ENCODE measurements around the gene CSNK2A2. TPM values are rescaled to one million over a fixed set of nuclear protein-coding genes. Genes with fewer than 3 reads are reported as not detected.

The CSNK2A2 gene
- polyA plus RNA-seq, 1 donor from 2014 or later: 36.7 TPM

DNA sequence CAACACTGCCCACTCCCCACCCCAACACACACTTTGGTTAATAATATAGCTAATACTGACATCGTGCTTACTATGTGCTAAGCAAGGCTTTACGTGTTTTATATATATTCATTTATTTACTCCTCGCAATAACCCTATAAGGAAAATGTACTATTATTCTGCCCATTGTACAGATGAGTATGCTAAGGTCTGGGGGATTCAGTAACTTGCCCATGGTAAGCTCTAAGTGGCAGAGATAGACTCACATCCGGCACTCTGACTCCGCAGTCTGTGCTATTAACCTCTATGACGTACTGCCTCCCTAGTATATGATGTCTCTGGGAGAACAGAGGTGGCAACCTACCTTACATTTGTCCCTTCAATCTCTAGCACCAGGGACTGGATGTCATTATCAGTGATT is 81.4 kb downstream of the CSNK2A2 start:
- H3F3A ChIP-seq (ENCODE audit: insufficient read depth, low read length, poor library complexity, severe bottlenecking): peaks cover 2% of the 10 kb centered on the region
- no peaks in the 10 kb centered on the region for H3K9me2 ChIP-seq (ENCODE audit: insufficient read depth, low read length)
- no peak overlapping the region for H3K27ac ChIP-seq (ENCODE audit: low read length)
- TF ChIP-seq CTCF (IDR thresholded peaks at IDR 0.05; ENCODE audit: poor library complexity, severe bottlenecking): no peak
- TF ChIP-seq MXI1 (conservative IDR thresholded peaks at IDR 0.05; ENCODE audit: poor library complexity, severe bottlenecking): no peak
- no peak for TF ChIP-seq TAF1 (IDR thresholded peaks at IDR 0.05; ENCODE audit: low read depth)
- no peak for TF ChIP-seq POLR2AphosphoS5 (IDR thresholded peaks at IDR 0.05)
- no peak for TF ChIP-seq EP300 (conservative IDR thresholded peaks at IDR 0.05; ENCODE audit: poor library complexity, severe bottlenecking)
- no peak for TF ChIP-seq REST (IDR thresholded peaks at IDR 0.05; ENCODE audit: borderline replicate concordance)
- TF ChIP-seq SMC3 (conservative IDR thresholded peaks at IDR 0.05; ENCODE audit: poor library complexity): no peak
- no peak for TF ChIP-seq EZH2 (IDR thresholded peaks at IDR 0.05; ENCODE audit: borderline replicate concordance, insufficient read depth, low read length, poor library complexity, severe bottlenecking)
- TF ChIP-seq RAD21 (conservative IDR thresholded peaks at IDR 0.05): no peak
- no peak overlapping the region for H3K9ac ChIP-seq (ENCODE audit: low read length)
- H3K79me2 ChIP-seq (replicated peaks; ENCODE audit: insufficient read depth, low read length): peaks cover 50% of the 10 kb centered on the region
- H2AFZ ChIP-seq (ENCODE audit: low read depth, low read length): no peak overlapping the region
- no peaks in the 10 kb centered on the region for H3K27me3 ChIP-seq (ENCODE audit: insufficient read depth, low read depth, low read length)
- H3K4me3 ChIP-seq (ENCODE audit: low read length): no peak overlapping the region
- no peaks in the 10 kb centered on the region for H4K20me1 ChIP-seq (ENCODE audit: insufficient read depth)
- H3K9me3 ChIP-seq (ENCODE audit: low read length): no peaks in the 10 kb centered on the region
- no peak overlapping the region for H3K4me2 ChIP-seq (ENCODE audit: low read length)
- peaks cover 9% of the 10 kb centered on the region for H3K36me3 ChIP-seq (ENCODE audit: insufficient read depth, low read length)

DNA sequence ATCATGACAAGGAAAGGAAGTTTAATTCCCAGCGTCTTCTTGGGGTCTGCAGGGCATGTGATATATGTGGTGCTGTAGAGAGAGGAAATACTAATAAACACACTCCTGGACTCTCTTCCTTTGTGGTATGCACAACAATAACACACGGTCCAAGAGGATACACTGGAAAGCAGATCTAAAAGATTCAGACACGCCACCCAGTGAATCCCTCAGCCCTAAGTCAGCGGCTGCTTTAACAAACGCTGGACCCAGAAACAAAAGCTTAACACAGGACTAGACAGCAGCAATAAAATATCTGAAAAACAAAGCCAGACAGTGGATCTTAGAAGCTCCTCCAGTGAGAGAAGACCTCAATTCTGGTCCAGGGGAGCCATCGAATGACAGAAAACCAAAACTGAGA is 81.8 kb downstream of the CSNK2A2 start:
- TF ChIP-seq MXI1 (conservative IDR thresholded peaks at IDR 0.05; ENCODE audit: poor library complexity, severe bottlenecking): no peak
- no peak for TF ChIP-seq CTCF (IDR thresholded peaks at IDR 0.05; ENCODE audit: poor library complexity, severe bottlenecking)
- TF ChIP-seq EZH2 (IDR thresholded peaks at IDR 0.05; ENCODE audit: borderline replicate concordance, insufficient read depth, low read length, poor library complexity, severe bottlenecking): no peak
- no peak for TF ChIP-seq POLR2AphosphoS5 (IDR thresholded peaks at IDR 0.05)
- TF ChIP-seq RAD21 (conservative IDR thresholded peaks at IDR 0.05): no peak
- TF ChIP-seq SMC3 (conservative IDR thresholded peaks at IDR 0.05; ENCODE audit: poor library complexity): no peak
- TF ChIP-seq EP300 (conservative IDR thresholded peaks at IDR 0.05; ENCODE audit: poor library complexity, severe bottlenecking): no peak
- Histone ChIP-seq H3K79me2 (replicated peaks; ENCODE audit: insufficient read depth, low read length) (peaks cover 49% of the 10 kb centered on the region), H3K27ac (ENCODE audit: low read length) (no peak overlapping the region), H4K20me1 (ENCODE audit: insufficient read depth) (no peaks in the 10 kb centered on the region), H3K9me3 (ENCODE audit: low read length) (no peaks in the 10 kb centered on the region), H3K9me2 (ENCODE audit: insufficient read depth, low read length) (no peaks in the 10 kb centered on the region), H2AFZ (ENCODE audit: low read depth, low read length) (no peak overlapping the region), H3K4me3 (ENCODE audit: low read length) (no peak overlapping the region), H3K36me3 (ENCODE audit: insufficient read depth, low read length) (peaks cover 9% of the 10 kb centered on the region), H3F3A (ENCODE audit: insufficient read depth, low read length, poor library complexity, severe bottlenecking) (peaks cover 2% of the 10 kb centered on the region), H3K4me2 (ENCODE audit: low read length) (no peak overlapping the region), H3K27me3 (ENCODE audit: insufficient read depth, low read depth, low read length) (no peaks in the 10 kb centered on the region), H3K9ac (ENCODE audit: low read length) (no peak overlapping the region)

Data from neural cell (in vitro differentiated cells).